Measurements from ENCODE around the gene ALS2CL. TPM values are rescaled to one million over a fixed set of nuclear protein-coding genes. Genes with fewer than 3 reads are reported as not detected.

The ALS2CL gene
- total and polyA plus RNA-seq, 12 donors: 1.5 to 48.3 (median 10.1) TPM

- Histone ChIP-seq H3K36me3 (replicated peaks in 1 of 2) (no peaks in the 10 kb centered on the region), H3K9me3 (replicated peaks in 1 of 3) (no peaks in the 10 kb centered on the region), H3K4me3 (no peak overlapping the region), H3K27me3 (no peaks in the 10 kb centered on the region), H3K4me1 (replicated peaks in 1 of 2) (peaks cover 0 to 4% of the 10 kb centered on the region in 2 donors), H3K27ac (no peak overlapping the region)
- intact Hi-C loops (cut with DNase I): no loop called here
- TF ChIP-seq CTCF (IDR thresholded peaks at IDR 0.05) (no peak), POLR2A (IDR thresholded peaks at IDR 0.05) (no peak)
- peak in 2 of 7 donors; percentile 9 to 45 for DNase-seq
- 81 to 93% (median 89%) methylated on average over 5 to 6 of the region's 6 CpGs for WGBS, 4 donors
Observed at GRCh38 chr3:46664188-46664970, 29.1 kb downstream of the ALS2CL start.

- TF ChIP-seq POLR2A (IDR thresholded peaks at IDR 0.05): no peak
- TF ChIP-seq CTCF (IDR thresholded peaks at IDR 0.05): peak in 2 of 6 experiments; percentile 6 to 11
- Histone ChIP-seq H3K27me3 (no peaks in the 10 kb centered on the region), H3K27ac (no peak overlapping the region), H3K9me3 (replicated peaks in 1 of 3) (no peaks in the 10 kb centered on the region), H3K4me1 (replicated peaks in 1 of 2) (peaks cover 0 to 4% of the 10 kb centered on the region in 2 donors), H3K36me3 (replicated peaks in 1 of 2) (no peaks in the 10 kb centered on the region), H3K4me3 (no peak overlapping the region)
- intact Hi-C loops (cut with DNase I): no loop called here
- DNase-seq: peak in 6 of 7 donors; percentile 15 to 52 (median 30)
- WGBS, 4 donors: 41 to 47% (median 46%) methylated on average over 7 to 8 of the region's 8 CpGs
Observed at GRCh38 chr3:46663591-46664135, 29.8 kb downstream of the ALS2CL start.

GRCh38 chr3:46662771-46663551 lies 30.5 kb downstream of the ALS2CL start:
- TF ChIP-seq CTCF (IDR thresholded peaks at IDR 0.05) (no peak), POLR2A (IDR thresholded peaks at IDR 0.05) (no peak)
- Histone ChIP-seq H3K4me3 (no peak overlapping the region), H3K36me3 (replicated peaks in 1 of 2) (no peaks in the 10 kb centered on the region), H3K27ac (no peak overlapping the region), H3K4me1 (replicated peaks in 1 of 2) (peaks cover 0 to 4% of the 10 kb centered on the region in 2 donors), H3K27me3 (no peaks in the 10 kb centered on the region), H3K9me3 (replicated peaks in 1 of 3) (no peaks in the 10 kb centered on the region)
- DNase-seq: peak; percentile 15 to 79 (median 54)
- intact Hi-C loops (cut with DNase I): no loop called here
- WGBS, 4 donors: 55 to 68% (median 62%) methylated on average over 14 to 17 of the region's 17 CpGs
